ENCODE data around the gene PWP2.

Gene PWP2

GRCh38 chr21:44064852-44065403 lies 42.3 kb upstream of the PWP2 start:
- in situ Hi-C loops (cut with MboI; ENCODE audit: low sequenced_read_pairs, unreplicated experiment): no loop called here
- no peak for TF ChIP-seq CTCF (IDR thresholded peaks at IDR 0.05; ENCODE audit: borderline replicate concordance, control extremely low read depth, extremely low read depth, insufficient read depth, missing control alignments)
- DNase-seq (ENCODE audit: low spot score): no peak

GRCh38 chr21:44065428-44065827 lies 41.8 kb upstream of the PWP2 start:
- peak; percentile 72 for DNase-seq (ENCODE audit: low spot score)
- in situ Hi-C loops (cut with MboI; ENCODE audit: low sequenced_read_pairs, unreplicated experiment): no loop called here

GRCh38 chr21:44066116-44066515 lies 41.1 kb upstream of the PWP2 start:
- DNase-seq (ENCODE audit: low spot score): no peak
- no peak for TF ChIP-seq CTCF (IDR thresholded peaks at IDR 0.05; ENCODE audit: borderline replicate concordance, control extremely low read depth, extremely low read depth, insufficient read depth, missing control alignments)
- in situ Hi-C loops (cut with MboI; ENCODE audit: low sequenced_read_pairs, unreplicated experiment): no loop called here

More at GRCh38 chr21:44065428-44065827, 41.8 kb upstream of the PWP2 start:
- no peak for TF ChIP-seq CTCF (IDR thresholded peaks at IDR 0.05; ENCODE audit: borderline replicate concordance, control extremely low read depth, extremely low read depth, insufficient read depth, missing control alignments)

- TF ChIP-seq CTCF (IDR thresholded peaks at IDR 0.05; ENCODE audit: borderline replicate concordance, control extremely low read depth, extremely low read depth, insufficient read depth, missing control alignments): no peak
- in situ Hi-C loops (cut with MboI; ENCODE audit: low sequenced_read_pairs, unreplicated experiment): no loop called here
- DNase-seq (ENCODE audit: low spot score): no peak
Observed at GRCh38 chr21:44067011-44067839, 40.0 kb upstream of the PWP2 start.

- no peak for DNase-seq (ENCODE audit: low spot score)
- in situ Hi-C loops (cut with MboI; ENCODE audit: low sequenced_read_pairs, unreplicated experiment): no loop called here
- no peak for TF ChIP-seq CTCF (IDR thresholded peaks at IDR 0.05; ENCODE audit: borderline replicate concordance, control extremely low read depth, extremely low read depth, insufficient read depth, missing control alignments)
Observed at GRCh38 chr21:44070391-44070790, 36.8 kb upstream of the PWP2 start.

- in situ Hi-C loops (cut with MboI; ENCODE audit: low sequenced_read_pairs, unreplicated experiment): no loop called here
Observed at GRCh38 chr21:44071359-44072104, 35.7 kb upstream of the PWP2 start.

More at GRCh38 chr21:44071359-44072104, 35.7 kb upstream of the PWP2 start:
- DNase-seq (ENCODE audit: low spot score): no peak
- TF ChIP-seq CTCF (IDR thresholded peaks at IDR 0.05; ENCODE audit: borderline replicate concordance, control extremely low read depth, extremely low read depth, insufficient read depth, missing control alignments): no peak
